Transverse colon (tissue), 4 donors: ENCODE results near the gene HSBP1L1.

Source experiments
- POLR2AphosphoS5 ChIP-seq, 3 donors: sonication (generic); formaldehyde crosslinking; IDR thresholded peaks; one replicate each; pipeline ENCODE4 v1.6.1; 2016; ENCODE audit warnings: antibody characterized with exemption in 3 of 3
- TF ChIP-seq, protein P1 (sequence below), 5 experiments: fragments of 200-600 bp in 3 of 5; fragments of 450-650 bp in 2 of 5; sonication (generic) in 3 of 5; IDR thresholded peaks; 1 replicate in 2 of 5; 2 replicates in 3 of 5; pipeline ENCODE4 v1.5.1; 2016 to 2017; ENCODE audit warnings: antibody characterized with exemption in 5 of 5, inconsistent platforms in 3 of 5, mild to moderate bottlenecking in 2 of 5, moderate library complexity in 1 of 5

DNA sequence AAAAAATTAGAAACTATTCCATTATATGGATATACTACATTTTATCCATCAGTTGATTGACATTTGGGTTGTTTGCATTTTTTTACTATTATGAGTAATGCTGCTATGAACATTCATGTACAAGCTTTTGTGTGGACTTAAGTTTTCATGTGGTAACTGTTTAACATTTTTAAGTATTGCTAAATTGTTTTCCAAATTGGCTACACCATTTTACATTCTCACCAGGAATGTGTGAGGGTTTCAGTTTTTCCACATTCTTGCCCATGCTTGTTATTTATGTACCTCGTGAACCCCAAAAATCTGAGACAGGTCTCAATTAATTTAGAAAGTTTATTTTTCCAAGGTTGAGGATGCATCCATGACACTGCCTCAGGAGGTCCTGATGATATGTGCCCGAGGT is 27.1 kb downstream of the HSBP1L1 start:
- TF ChIP-seq, protein P1, sequence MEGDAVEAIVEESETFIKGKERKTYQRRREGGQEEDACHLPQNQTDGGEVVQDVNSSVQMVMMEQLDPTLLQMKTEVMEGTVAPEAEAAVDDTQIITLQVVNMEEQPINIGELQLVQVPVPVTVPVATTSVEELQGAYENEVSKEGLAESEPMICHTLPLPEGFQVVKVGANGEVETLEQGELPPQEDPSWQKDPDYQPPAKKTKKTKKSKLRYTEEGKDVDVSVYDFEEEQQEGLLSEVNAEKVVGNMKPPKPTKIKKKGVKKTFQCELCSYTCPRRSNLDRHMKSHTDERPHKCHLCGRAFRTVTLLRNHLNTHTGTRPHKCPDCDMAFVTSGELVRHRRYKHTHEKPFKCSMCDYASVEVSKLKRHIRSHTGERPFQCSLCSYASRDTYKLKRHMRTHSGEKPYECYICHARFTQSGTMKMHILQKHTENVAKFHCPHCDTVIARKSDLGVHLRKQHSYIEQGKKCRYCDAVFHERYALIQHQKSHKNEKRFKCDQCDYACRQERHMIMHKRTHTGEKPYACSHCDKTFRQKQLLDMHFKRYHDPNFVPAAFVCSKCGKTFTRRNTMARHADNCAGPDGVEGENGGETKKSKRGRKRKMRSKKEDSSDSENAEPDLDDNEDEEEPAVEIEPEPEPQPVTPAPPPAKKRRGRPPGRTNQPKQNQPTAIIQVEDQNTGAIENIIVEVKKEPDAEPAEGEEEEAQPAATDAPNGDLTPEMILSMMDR (IDR thresholded peaks at IDR 0.05) = no peak
- TF ChIP-seq POLR2AphosphoS5 (IDR thresholded peaks at IDR 0.05) = no peak
